Measurements from ENCODE around the gene AMH. TPM values are rescaled to one million over a fixed set of nuclear protein-coding genes. Genes with fewer than 3 reads are reported as not detected.
A peak's percentile ranks its signal among the peaks of the same experiment; 100 is the strongest.

AMH gene
- total and polyA plus RNA-seq, 7 experiments from 2014 or later, result 0.37 to 12.9 (median 4.6) TPM; not detected in 2

DNA sequence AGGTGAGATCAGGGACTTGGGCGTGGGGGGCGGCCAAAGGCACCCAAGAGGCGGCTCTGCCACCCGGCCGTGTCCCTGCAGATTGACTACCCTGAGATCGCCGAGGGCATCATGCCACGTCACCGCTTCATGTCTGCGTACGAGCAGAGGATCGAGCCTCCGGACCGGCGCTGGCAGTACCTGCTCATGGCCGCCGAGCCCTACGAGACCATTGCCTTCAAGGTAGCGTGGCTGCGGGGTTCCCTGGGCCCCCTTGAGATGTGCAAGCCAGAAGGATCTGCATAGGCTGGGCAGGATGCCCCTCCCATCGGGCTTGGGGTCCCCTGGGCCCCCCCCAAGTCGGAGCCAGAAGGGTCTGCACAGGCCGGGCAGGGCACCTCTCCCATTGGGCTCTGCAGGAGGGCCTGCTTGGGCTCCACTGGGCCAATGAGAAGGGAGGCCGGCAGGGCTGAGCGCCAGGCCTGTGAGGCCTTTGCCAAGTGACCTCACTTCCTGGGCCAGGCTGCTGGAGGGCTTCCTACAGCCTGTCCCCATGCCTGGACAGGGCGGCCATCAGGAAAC lies 2.2 kb upstream of the AMH start:
- H3K36me3 ChIP-seq (ENCODE audit: control insufficient read depth in 2 of 3, insufficient read depth in 3 of 3, low read length in 3 of 3), result peaks cover 18 to 68% (median 33%) of the 10 kb centered on the region in 3 experiments
- H3K9me3 ChIP-seq (ENCODE audit: control insufficient read depth in 2 of 3, low read length in 3 of 3), result no peaks in the 10 kb centered on the region
- CTCF ChIA-PET, result no interaction called here
- H3K4me1 ChIP-seq (ENCODE audit: control insufficient read depth in 2 of 2, insufficient read depth in 2 of 2, low read length in 2 of 2), result peaks cover 11 to 21% of the 10 kb centered on the region in 2 donors
- H3K36me3 Mint-ChIP-seq, result peaks cover 0 to 22% (median 5%) of the 10 kb centered on the region in 5 donors
- intact Hi-C loops (cut with micrococcal nuclease), result no loop called here
- H3K4me3 ChIP-seq (ENCODE audit: low read length), result no peak overlapping the region
- ATAC-seq, result no peak
- no peak overlapping the region for H3K4me3 Mint-ChIP-seq
- no peak for DNase-seq
- POLR2A ChIA-PET, result no interaction called here
- H3K27ac ChIP-seq (ENCODE audit: low read depth, low read length), result no peak overlapping the region
- no peaks in the 10 kb centered on the region for H3K27me3 ChIP-seq (ENCODE audit: control insufficient read depth in 2 of 2, insufficient read depth in 2 of 2, low read length in 2 of 2)
- peaks cover 0 to 6% (median 0%) of the 10 kb centered on the region in 5 donors for H3K27me3 Mint-ChIP-seq
- no peaks in the 10 kb centered on the region for H3K9me3 Mint-ChIP-seq
- no peak overlapping the region for H3K27ac Mint-ChIP-seq
- H3K4me1 Mint-ChIP-seq, result peaks cover 7 to 17% (median 10%) of the 10 kb centered on the region in 7 donors

DNA sequence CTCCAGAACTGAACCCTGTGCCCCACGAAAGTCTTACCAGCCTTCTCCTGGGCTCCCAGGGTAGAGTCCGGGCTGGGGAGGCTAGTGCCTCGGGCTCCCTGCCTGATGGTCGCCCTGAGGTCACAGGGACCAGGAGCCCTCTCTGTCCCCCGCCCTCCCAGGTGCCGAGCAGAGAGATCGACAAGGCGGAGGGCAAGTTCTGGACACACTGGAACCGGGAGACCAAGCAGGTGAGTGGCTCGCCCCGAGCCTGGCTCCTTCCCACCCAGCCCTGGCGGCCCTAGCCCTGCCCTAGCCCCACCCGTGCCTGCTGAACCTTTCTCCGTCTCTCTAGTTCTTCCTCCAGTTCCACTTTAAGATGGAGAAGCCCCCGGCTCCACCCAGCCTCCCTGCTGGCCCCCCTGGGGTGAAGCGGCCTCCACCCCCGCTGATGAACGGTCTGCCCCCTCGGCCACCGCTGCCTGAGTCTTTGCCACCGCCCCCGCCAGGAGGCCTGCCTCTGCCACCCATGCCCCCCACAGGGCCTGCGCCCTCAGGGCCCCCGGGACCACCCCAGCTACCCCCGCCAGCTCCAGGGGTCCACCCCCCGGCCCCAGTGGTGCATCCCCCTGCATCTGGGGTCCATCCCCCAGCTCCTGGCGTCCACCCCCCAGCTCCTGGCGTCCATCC lies 1.6 kb upstream of the AMH start:
- no peaks in the 10 kb centered on the region for H3K27me3 ChIP-seq (ENCODE audit: control insufficient read depth in 2 of 2, insufficient read depth in 2 of 2, low read length in 2 of 2)
- POLR2A ChIA-PET, result interaction anchor here (0.8 to 0.9 kb wide), 2 partner anchors 11 to 16 kb away, joined by 3 read pairs; no protein-coding TSS in a partner anchor
- CTCF ChIA-PET, result no interaction called here
- no peak overlapping the region for H3K4me3 ChIP-seq (ENCODE audit: low read length)
- DNase-seq (no peak), ATAC-seq (no peak)
- H3K27ac ChIP-seq (ENCODE audit: low read depth, low read length), result no peak overlapping the region
- Mint-ChIP-seq H3K4me1 (peaks cover 2 to 11% (median 5%) of the 10 kb centered on the region in 7 donors), H3K4me3 (no peak overlapping the region), H3K27me3 (peaks cover 0 to 11% (median 0%) of the 10 kb centered on the region in 5 donors), H3K9me3 (no peaks in the 10 kb centered on the region), H3K27ac (no peak overlapping the region), H3K36me3 (peaks cover 0 to 18% (median 5%) of the 10 kb centered on the region in 5 donors)
- peaks cover 8 to 18% of the 10 kb centered on the region in 2 donors for H3K4me1 ChIP-seq (ENCODE audit: control insufficient read depth in 2 of 2, insufficient read depth in 2 of 2, low read length in 2 of 2)
- peaks cover 18 to 64% (median 33%) of the 10 kb centered on the region in 3 experiments for H3K36me3 ChIP-seq (ENCODE audit: control insufficient read depth in 2 of 3, insufficient read depth in 3 of 3, low read length in 3 of 3)
- no peaks in the 10 kb centered on the region for H3K9me3 ChIP-seq (ENCODE audit: control insufficient read depth in 2 of 3, low read length in 3 of 3)
- intact Hi-C loops (cut with micrococcal nuclease), result no loop called here

GRCh38 chr19:2248136-2249009 lies 750 bp upstream of the AMH start:
- no peak for ATAC-seq
- peaks cover 0 to 14% (median 4%) of the 10 kb centered on the region in 5 donors for H3K36me3 Mint-ChIP-seq
- H3K27ac ChIP-seq (ENCODE audit: low read depth, low read length), result no peak overlapping the region

GRCh38 chr19:2249880-2250765 lies 1.0 kb downstream of the AMH start:
- H3K27me3 Mint-ChIP-seq, result peaks cover 0 to 25% (median 0%) of the 10 kb centered on the region in 5 donors
- no peaks in the 10 kb centered on the region for H3K9me3 Mint-ChIP-seq
- H3K4me1 Mint-ChIP-seq, result peaks cover 0 to 7% (median 3%) of the 10 kb centered on the region in 7 donors
- Histone ChIP-seq H3K36me3 (ENCODE audit: control insufficient read depth in 2 of 3, insufficient read depth in 3 of 3, low read length in 3 of 3) (peaks cover 0 to 38% (median 16%) of the 10 kb centered on the region in 3 experiments), H3K4me3 (ENCODE audit: low read length) (no peak overlapping the region), H3K4me1 (ENCODE audit: control insufficient read depth in 2 of 2, insufficient read depth in 2 of 2, low read length in 2 of 2) (peaks cover 10 to 27% of the 10 kb centered on the region in 2 donors), H3K27me3 (ENCODE audit: control insufficient read depth in 2 of 2, insufficient read depth in 2 of 2, low read length in 2 of 2) (no peaks in the 10 kb centered on the region), H3K27ac (ENCODE audit: low read depth, low read length) (no peak overlapping the region), H3K9me3 (ENCODE audit: control insufficient read depth in 2 of 3, low read length in 3 of 3) (no peaks in the 10 kb centered on the region)
- no peak for DNase-seq
- POLR2A ChIA-PET, result interaction anchor here (0.6 to 13.1 kb wide), 8 partner anchors 8 to 133 kb away, joined by 3 to 163 read pairs (median 6); no protein-coding TSS in a partner anchor
- no peak overlapping the region for H3K27ac Mint-ChIP-seq
- peaks cover 0 to 6% (median 4%) of the 10 kb centered on the region in 5 donors for H3K36me3 Mint-ChIP-seq
- intact Hi-C loops (cut with micrococcal nuclease), result no loop called here
- peak overlapping the region in 4 of 10 donors; percentile 17 to 73 (median 61) for H3K4me3 Mint-ChIP-seq
- no peak for ATAC-seq
- CTCF ChIA-PET, result no interaction called here

More at GRCh38 chr19:2248136-2249009, 750 bp upstream of the AMH start:
- peaks cover 10 to 21% of the 10 kb centered on the region in 2 donors for H3K4me1 ChIP-seq (ENCODE audit: control insufficient read depth in 2 of 2, insufficient read depth in 2 of 2, low read length in 2 of 2)
- H3K9me3 Mint-ChIP-seq, result no peaks in the 10 kb centered on the region
- no peaks in the 10 kb centered on the region for H3K27me3 ChIP-seq (ENCODE audit: control insufficient read depth in 2 of 2, insufficient read depth in 2 of 2, low read length in 2 of 2)
- peaks cover 16 to 55% (median 33%) of the 10 kb centered on the region in 3 experiments for H3K36me3 ChIP-seq (ENCODE audit: control insufficient read depth in 2 of 3, insufficient read depth in 3 of 3, low read length in 3 of 3)
- H3K4me1 Mint-ChIP-seq, result peaks cover 0 to 7% (median 3%) of the 10 kb centered on the region in 7 donors
- H3K27me3 Mint-ChIP-seq, result peaks cover 0 to 18% (median 0%) of the 10 kb centered on the region in 5 donors
- POLR2A ChIA-PET, result interaction anchor here (0.8 to 13.1 kb wide), 4 partner anchors 7 to 22 kb away, joined by 3 to 163 read pairs (median 5); no protein-coding TSS in a partner anchor
- H3K4me3 ChIP-seq (ENCODE audit: low read length), result no peak overlapping the region
- H3K4me3 Mint-ChIP-seq, result no peak overlapping the region
- CTCF ChIA-PET, result no interaction called here
- no peak for DNase-seq
- H3K9me3 ChIP-seq (ENCODE audit: control insufficient read depth in 2 of 3, low read length in 3 of 3), result no peaks in the 10 kb centered on the region
- no peak overlapping the region for H3K27ac Mint-ChIP-seq
- intact Hi-C loops (cut with micrococcal nuclease), result no loop called here

- H3K4me1 ChIP-seq (ENCODE audit: control insufficient read depth in 2 of 2, insufficient read depth in 2 of 2, low read length in 2 of 2), result peaks cover 10 to 27% of the 10 kb centered on the region in 2 donors
- Mint-ChIP-seq H3K36me3 (peaks cover 0 to 3% (median 2%) of the 10 kb centered on the region in 5 donors), H3K4me3 (peak overlapping the region in 2 of 10 donors; percentile 61), H3K27ac (no peak overlapping the region), H3K4me1 (peaks cover 0 to 7% (median 3%) of the 10 kb centered on the region in 7 donors), H3K9me3 (no peaks in the 10 kb centered on the region), H3K27me3 (peaks cover 0 to 25% (median 0%) of the 10 kb centered on the region in 5 donors)
- H3K27ac ChIP-seq (ENCODE audit: low read depth, low read length), result no peak overlapping the region
- DNase-seq (no peak), ATAC-seq (no peak)
- ChIA-PET CTCF (interaction anchor here (1.8 kb wide), 1 partner anchor 11 kb away, joined by 7 read pairs; no protein-coding TSS in a partner anchor), POLR2A (interaction anchor here (1.4 to 13.1 kb wide), 4 partner anchors 9 to 41 kb away, joined by 3 to 163 read pairs (median 42); no protein-coding TSS in a partner anchor)
- no peaks in the 10 kb centered on the region for H3K27me3 ChIP-seq (ENCODE audit: control insufficient read depth in 2 of 2, insufficient read depth in 2 of 2, low read length in 2 of 2)
- no peaks in the 10 kb centered on the region for H3K9me3 ChIP-seq (ENCODE audit: control insufficient read depth in 2 of 3, low read length in 3 of 3)
- H3K36me3 ChIP-seq (ENCODE audit: control insufficient read depth in 2 of 3, insufficient read depth in 3 of 3, low read length in 3 of 3), result peaks cover 0 to 32% (median 10%) of the 10 kb centered on the region in 3 experiments
- intact Hi-C loops (cut with micrococcal nuclease), result no loop called here
- no peak overlapping the region for H3K4me3 ChIP-seq (ENCODE audit: low read length)
Observed at GRCh38 chr19:2250766-2251105, 1.6 kb downstream of the AMH start.
